ENCODE data around the gene LSM7.

Gene LSM7

DNA sequence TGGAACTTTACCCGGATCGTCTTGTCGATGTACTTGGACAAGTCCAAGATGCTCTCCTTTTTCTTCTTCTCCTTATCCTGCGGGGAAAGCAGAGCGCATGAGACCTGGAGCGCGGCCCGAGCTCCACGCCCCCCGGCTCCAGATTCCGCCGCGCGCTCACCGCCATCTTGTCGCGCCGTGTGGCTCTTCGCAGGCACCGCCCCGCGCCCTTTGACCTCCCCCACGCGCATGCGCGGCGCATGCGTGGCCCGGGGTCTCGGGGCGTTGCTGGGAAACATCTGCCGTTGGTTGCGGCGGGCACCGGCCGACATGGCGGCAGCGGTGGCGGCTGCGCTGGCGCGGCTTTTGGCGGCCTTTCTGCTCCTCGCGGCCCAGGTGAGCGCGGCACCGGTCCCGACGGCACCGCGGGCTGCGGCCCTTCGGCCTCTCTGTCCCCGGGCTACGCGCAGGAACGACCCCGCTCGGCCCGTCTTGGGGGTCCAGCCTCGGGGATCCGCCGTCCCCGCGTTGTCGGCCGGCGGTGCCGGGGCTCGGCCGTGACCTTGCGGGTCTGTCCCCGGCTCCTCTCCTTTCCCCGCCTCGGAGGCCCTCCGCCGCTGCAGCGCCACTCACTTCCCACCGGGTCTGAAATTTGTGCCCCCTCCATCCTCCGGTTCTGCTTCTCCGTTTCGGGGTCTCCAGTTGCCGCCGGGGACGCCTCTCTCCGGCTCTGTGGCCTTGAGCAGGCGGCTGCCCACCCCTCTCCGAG, at the start of gene LSM7, which contains the start of gene SPPL2B:
TSS of gene LSM7 (minus strand) at position 186 of the 748 bp plus-strand sequence. CDS start at position 166, 20 bp downstream.
TSS of gene SPPL2B (plus strand) at position 284 of the 748 bp plus-strand sequence. CDS start at position 310, 26 bp downstream.
- DNase-seq (ENCODE audit: low read depth in 2 of 2), result peak; percentile 87

GRCh38 chr19:2376784-2377519, 48.6 kb upstream of the LSM7 start:
- DNase-seq (ENCODE audit: low read depth in 2 of 2), result no peak

DNA sequence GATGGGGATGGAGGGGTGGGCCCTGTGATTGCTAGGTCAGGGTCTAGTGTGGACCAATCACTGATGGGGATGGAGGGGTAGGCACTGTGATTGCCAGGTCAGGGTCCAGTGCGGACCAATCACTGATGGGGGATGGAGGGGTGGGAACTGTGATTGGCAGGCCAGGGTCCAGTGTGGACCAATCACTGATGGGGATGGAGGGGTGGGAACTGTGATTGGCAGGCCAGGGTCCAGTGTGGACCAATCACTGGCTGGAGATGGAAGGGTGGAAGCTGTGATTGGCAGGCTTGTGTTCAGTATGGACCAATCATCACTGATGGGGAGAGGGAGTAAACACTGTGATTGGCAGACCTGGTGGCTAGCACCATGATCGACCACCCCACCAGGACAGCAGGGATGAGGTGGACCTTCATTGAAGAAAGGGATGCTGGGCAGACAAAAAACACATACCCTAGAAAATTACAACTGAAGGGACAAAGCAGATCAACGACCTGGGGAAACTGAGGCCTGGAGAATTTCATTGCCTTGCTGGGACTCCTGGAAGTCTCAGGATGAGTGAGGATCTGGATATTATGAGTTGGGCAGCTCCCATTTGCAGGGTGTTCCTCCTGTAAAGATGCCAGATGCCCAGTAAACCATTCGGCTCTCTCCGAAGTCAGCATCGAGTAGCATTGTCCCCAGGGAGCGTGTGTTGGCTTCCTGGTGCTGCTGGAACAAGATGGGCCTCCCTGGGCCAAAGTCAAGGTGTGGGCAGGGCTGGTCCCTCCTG, 47.2 kb upstream of the LSM7 start:
- no peak for DNase-seq (ENCODE audit: low read depth in 2 of 2)

DNA sequence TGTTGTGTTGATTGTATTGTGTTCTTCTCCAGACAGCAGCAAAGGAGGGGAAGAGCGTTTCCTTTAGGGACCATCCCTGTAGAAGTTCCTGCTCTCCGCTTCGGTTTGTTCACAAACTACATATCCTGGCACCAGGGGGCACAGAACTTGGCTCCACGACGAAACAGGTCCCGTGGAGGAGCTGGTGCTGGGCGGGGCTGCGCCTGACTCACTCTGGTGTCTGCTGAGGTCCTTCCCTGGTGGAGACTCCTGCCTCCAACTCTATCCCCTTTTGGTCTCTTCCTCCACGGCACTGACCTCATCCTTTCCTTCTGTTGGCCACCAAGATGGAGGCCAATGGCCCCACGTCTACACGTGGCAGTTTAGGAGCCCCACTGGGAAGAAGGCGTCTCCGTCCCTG, 46.4 kb upstream of the LSM7 start:
- DNase-seq (ENCODE audit: low read depth in 2 of 2), result no peak

DNA sequence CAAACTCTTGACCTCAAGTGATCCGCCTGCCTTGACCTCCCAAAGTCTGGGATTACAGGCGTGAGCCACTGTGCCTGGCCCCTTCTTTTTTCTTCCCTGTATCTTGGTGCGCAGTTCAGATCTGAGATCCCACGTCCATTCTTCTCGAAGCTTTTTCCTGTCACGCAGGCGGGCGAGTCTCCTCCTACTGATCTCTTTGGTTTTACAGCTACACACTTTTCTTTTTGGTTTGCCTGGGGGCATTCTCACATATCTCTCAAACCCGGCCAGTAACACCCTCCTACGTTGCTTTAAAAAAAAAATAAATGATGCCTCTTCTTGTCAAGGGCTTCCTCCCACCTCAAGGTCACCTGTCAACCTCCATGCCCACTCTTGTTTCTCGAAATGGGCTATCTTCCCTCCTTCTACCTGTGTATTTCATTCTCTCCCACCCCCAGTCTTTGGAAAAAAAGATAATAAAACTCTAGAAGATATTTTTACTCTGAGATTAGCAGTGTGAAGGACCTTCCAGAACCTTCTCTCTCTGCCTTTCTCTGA, 43.8 kb upstream of the LSM7 start:
- DNase-seq (ENCODE audit: low read depth in 2 of 2), result no peak

DNA sequence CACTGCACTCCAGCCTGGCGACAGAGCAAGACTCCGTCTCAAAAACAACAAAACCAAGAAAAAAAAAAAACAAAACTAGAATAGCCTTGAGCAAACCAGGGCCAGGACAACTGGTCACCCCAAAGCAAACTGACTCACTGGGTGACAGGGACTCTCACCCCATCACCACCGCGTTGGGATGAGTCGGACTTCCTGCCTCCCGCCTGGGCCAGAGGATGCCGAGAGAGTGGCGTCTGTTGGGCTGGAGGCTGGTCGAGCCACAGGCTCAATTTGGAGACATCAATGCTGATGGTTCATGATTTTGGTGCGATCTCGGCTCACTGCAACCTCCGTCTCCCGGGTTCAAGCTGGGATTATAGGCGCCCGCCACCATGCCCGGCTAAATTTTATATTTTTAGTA, 43.3 kb upstream of the LSM7 start:
- DNase-seq (ENCODE audit: low read depth in 2 of 2), result no peak

- DNase-seq (ENCODE audit: low read depth in 2 of 2), result no peak
Measured at GRCh38 chr19:2365201-2365970, 37.0 kb upstream of the LSM7 start.

- no peak for DNase-seq (ENCODE audit: low read depth in 2 of 2)
Measured at GRCh38 chr19:2363419-2363818, 35.0 kb upstream of the LSM7 start.

- no peak for DNase-seq (ENCODE audit: low read depth in 2 of 2)
Measured at GRCh38 chr19:2362970-2363300, 34.5 kb upstream of the LSM7 start.

- no peak for DNase-seq (ENCODE audit: low read depth in 2 of 2)
Measured at GRCh38 chr19:2362046-2362969, 33.9 kb upstream of the LSM7 start.

- no peak for DNase-seq (ENCODE audit: low read depth in 2 of 2)
Measured at GRCh38 chr19:2361246-2362045, 33.1 kb upstream of the LSM7 start.

DNA sequence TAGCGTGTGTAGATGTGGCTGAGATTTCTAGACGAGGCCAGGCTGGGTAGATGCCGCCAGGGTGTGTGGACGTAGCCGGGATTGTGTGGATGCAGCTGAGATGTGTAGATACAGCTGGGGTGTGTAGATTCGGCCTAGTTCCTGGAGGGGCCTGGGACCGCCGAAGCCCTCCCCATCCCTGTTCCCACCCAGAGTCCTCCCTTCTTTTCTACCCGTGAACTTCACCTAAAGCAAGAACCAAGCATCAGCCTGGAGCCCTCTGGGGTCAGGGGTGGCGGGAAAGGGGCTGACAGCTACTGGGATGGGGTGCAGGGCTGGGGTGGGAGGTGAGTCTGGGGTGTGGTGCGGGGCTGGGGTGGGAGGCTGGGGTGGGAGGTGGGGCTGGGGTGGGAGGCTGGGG, 32.4 kb upstream of the LSM7 start:
- DNase-seq (ENCODE audit: low read depth in 2 of 2), result no peak

GRCh38 chr19:2359992-2360685, 31.8 kb upstream of the LSM7 start, which contains the start of gene TMPRSS9:
Gene TMPRSS9, plus strand, starts transcription at chr19:2360265. Its CDS starts 29,521 bp downstream, at chr19:2389786.
- DNase-seq (ENCODE audit: low read depth in 2 of 2), result no peak

DNA sequence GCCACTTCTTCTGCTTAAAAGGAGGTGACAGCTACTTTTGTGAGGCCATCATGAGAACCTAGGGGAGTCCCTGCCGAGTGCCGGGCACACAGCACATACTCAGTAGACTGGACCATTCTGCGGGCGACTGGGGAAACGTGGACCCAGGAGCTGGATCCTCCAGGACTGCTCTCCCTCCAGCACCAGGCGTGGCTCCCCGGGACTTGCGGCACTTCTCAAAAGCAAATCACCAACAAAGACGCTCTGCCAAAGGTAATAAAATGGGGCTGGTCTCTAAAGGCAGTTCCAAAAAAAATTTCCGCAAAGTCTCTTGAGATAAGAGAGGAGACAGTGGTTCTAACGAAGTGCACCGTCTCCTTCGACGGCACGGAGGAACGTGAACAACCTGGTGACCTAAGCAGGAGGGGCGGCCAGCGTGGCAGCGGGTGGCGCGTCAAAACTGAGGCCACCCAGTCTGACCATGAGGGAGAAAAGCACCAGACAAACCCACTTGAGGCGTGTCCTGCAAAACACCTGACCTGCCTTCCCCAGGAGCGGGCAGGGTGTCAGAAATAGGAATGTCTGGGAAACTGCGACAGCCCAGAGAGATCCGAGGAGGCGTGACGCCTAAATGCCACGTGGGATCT, 30.3 kb upstream of the LSM7 start:
- DNase-seq (ENCODE audit: low read depth in 2 of 2), result no peak

DNA sequence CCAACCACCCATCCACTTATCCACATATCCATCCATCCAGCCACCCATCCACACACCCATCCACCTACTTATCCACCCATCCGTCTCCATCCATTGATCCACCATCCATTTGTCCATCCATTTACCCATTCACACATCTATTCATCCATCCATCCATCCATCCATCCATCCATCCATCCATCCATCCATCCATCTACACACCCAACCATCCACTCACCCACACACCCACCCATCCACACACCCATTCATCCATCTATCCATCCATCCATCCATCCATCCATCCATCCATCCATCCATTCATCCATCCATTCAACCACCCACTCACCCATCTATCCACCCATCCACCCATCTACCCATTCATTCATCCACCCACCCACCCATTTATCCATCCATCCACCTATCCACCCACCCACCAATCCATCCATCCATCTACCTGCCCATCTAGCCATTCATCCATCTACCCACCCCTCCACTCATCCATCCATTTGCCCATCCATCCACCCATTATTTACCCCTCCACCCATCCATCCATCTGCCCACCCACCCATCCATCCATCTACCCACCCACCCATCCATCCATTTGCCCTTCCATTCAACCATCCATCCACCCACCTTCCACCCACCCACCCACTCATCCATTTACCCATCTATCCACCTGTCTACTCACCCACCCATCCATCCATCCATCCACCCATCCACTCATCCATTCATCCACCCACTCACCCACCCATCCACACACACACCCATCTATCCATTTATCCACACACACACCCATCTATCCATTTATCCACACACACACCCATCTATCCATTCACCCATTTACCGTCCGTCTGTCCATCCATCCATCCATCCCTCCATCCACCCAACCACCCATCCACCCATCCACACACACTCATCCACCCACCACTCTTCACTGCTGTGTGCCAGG, 29.2 kb upstream of the LSM7 start:
- no peak for DNase-seq (ENCODE audit: low read depth in 2 of 2)

GRCh38 chr19:2356036-2356646, 27.8 kb upstream of the LSM7 start:
- DNase-seq (ENCODE audit: low read depth in 2 of 2), result no peak
